Measurements from ENCODE around the gene ZNF76.

The ZNF76 gene

GRCh38 chr6:35224720-35225119 is 34.8 kb upstream of the ZNF76 start:
- TF ChIP-seq EGR1 (IDR thresholded peaks at IDR 0.05) (no peak), EP300 (IDR thresholded peaks at IDR 0.05; ENCODE audit: borderline replicate concordance) (no peak), TAF1 (IDR thresholded peaks at IDR 0.05; ENCODE audit: low read depth) (no peak), CREB1 (IDR thresholded peaks at IDR 0.05; ENCODE audit: low read depth) (no peak)

- no peak for TF ChIP-seq CREB1 (IDR thresholded peaks at IDR 0.05; ENCODE audit: low read depth)
- no peak for TF ChIP-seq FOXM1 (IDR thresholded peaks at IDR 0.05; ENCODE audit: borderline replicate concordance, low read depth)
- TF ChIP-seq EGR1 (IDR thresholded peaks at IDR 0.05), result no peak
- TF ChIP-seq MAX (IDR thresholded peaks at IDR 0.05), result no peak
- no peak for TF ChIP-seq USF1 (IDR thresholded peaks at IDR 0.05)
- TF ChIP-seq TCF12 (IDR thresholded peaks at IDR 0.05; ENCODE audit: low read depth), result no peak
- TF ChIP-seq YY1 (IDR thresholded peaks at IDR 0.05; ENCODE audit: low read depth), result no peak
- TF ChIP-seq CEBPB (IDR thresholded peaks at IDR 0.05), result no peak
- TF ChIP-seq REST (IDR thresholded peaks at IDR 0.05; ENCODE audit: low read depth), result no peak
- no peak for TF ChIP-seq TAF1 (IDR thresholded peaks at IDR 0.05; ENCODE audit: low read depth)
- no peak for TF ChIP-seq RAD21 (IDR thresholded peaks at IDR 0.05; ENCODE audit: low read depth)
- no peak for TF ChIP-seq NFIC (IDR thresholded peaks at IDR 0.05)
- no peak for TF ChIP-seq TEAD4 (IDR thresholded peaks at IDR 0.05)
- no peak for TF ChIP-seq ZBTB7A (IDR thresholded peaks at IDR 0.05; ENCODE audit: low read depth)
- no peak for TF ChIP-seq EP300 (IDR thresholded peaks at IDR 0.05; ENCODE audit: borderline replicate concordance)
These were observed 31.1 kb upstream of the ZNF76 start for GRCh38 chr6:35228481-35228880.

GRCh38 chr6:35229304-35229703 is 30.2 kb upstream of the ZNF76 start:
- TF ChIP-seq FOXM1 (IDR thresholded peaks at IDR 0.05; ENCODE audit: borderline replicate concordance, low read depth), result no peak
- TF ChIP-seq TEAD4 (IDR thresholded peaks at IDR 0.05), result no peak
- no peak for TF ChIP-seq TAF1 (IDR thresholded peaks at IDR 0.05; ENCODE audit: low read depth)
- no peak for TF ChIP-seq TCF12 (IDR thresholded peaks at IDR 0.05; ENCODE audit: low read depth)
- TF ChIP-seq CEBPB (IDR thresholded peaks at IDR 0.05), result no peak
- no peak for TF ChIP-seq REST (IDR thresholded peaks at IDR 0.05; ENCODE audit: low read depth)
- no peak for TF ChIP-seq CREB1 (IDR thresholded peaks at IDR 0.05; ENCODE audit: low read depth)
- TF ChIP-seq USF1 (IDR thresholded peaks at IDR 0.05), result no peak
- TF ChIP-seq YY1 (IDR thresholded peaks at IDR 0.05; ENCODE audit: low read depth), result no peak
- TF ChIP-seq RAD21 (IDR thresholded peaks at IDR 0.05; ENCODE audit: low read depth), result no peak
- TF ChIP-seq NFIC (IDR thresholded peaks at IDR 0.05), result no peak
- TF ChIP-seq EP300 (IDR thresholded peaks at IDR 0.05; ENCODE audit: borderline replicate concordance), result no peak
- no peak for TF ChIP-seq EGR1 (IDR thresholded peaks at IDR 0.05)
- no peak for TF ChIP-seq ZBTB7A (IDR thresholded peaks at IDR 0.05; ENCODE audit: low read depth)
- TF ChIP-seq MAX (IDR thresholded peaks at IDR 0.05), result no peak

- TF ChIP-seq TAF1 (IDR thresholded peaks at IDR 0.05; ENCODE audit: low read depth) (no peak), CEBPB (IDR thresholded peaks at IDR 0.05) (no peak), TCF12 (IDR thresholded peaks at IDR 0.05; ENCODE audit: low read depth) (no peak), CREB1 (IDR thresholded peaks at IDR 0.05; ENCODE audit: low read depth) (no peak), ZBTB7A (IDR thresholded peaks at IDR 0.05; ENCODE audit: low read depth) (no peak), EGR1 (IDR thresholded peaks at IDR 0.05) (no peak), EP300 (IDR thresholded peaks at IDR 0.05; ENCODE audit: borderline replicate concordance) (no peak), REST (IDR thresholded peaks at IDR 0.05; ENCODE audit: low read depth) (no peak), USF1 (IDR thresholded peaks at IDR 0.05) (no peak), YY1 (IDR thresholded peaks at IDR 0.05; ENCODE audit: low read depth) (no peak), TEAD4 (IDR thresholded peaks at IDR 0.05) (no peak), FOXM1 (IDR thresholded peaks at IDR 0.05; ENCODE audit: borderline replicate concordance, low read depth) (no peak), MAX (IDR thresholded peaks at IDR 0.05) (no peak), RAD21 (IDR thresholded peaks at IDR 0.05; ENCODE audit: low read depth) (no peak)
These were observed 29.0 kb upstream of the ZNF76 start for GRCh38 chr6:35230498-35230897.
